SJSA1 (cell line): ENCODE results near the gene CTRL. TPM values are rescaled to one million over a fixed set of nuclear protein-coding genes. Genes with fewer than 3 reads are reported as not detected.
"Not testable (repeated sequence)": the region's sequence is repeated elsewhere in the genome, so short reads cannot be mapped to it uniquely, and the experiment has no call there.

Experiments used
- DNase-seq, 2 experiments: peaks; one replicate each; pipeline ENCODE4 v3.0.0-alpha.2; 2015 to 2020; ENCODE audit warnings: low spot score in 2 of 2, low read depth in 1 of 2
- H3K27ac ChIP-seq: fragments of 250-450 bp; sonication (Bioruptor Pico); 2 replicates; pipeline ENCODE4 v1.5.1; 2020; ENCODE audit warnings: mild to moderate bottlenecking, moderate library complexity
- H3K27me3 ChIP-seq: fragments of 250-450 bp; sonication (Bioruptor Pico); replicated peaks from 2 replicates; pipeline ENCODE4 v1.5.1; 2020; ENCODE audit warnings: mild to moderate bottlenecking, moderate library complexity
- H3K36me3 ChIP-seq: fragments of 250-450 bp; sonication (Bioruptor Pico); 2 replicates; pipeline ENCODE4 v1.5.1; 2020; ENCODE audit warnings: mild to moderate bottlenecking
- H3K4me1 ChIP-seq: fragments of 250-450 bp; sonication (Bioruptor Pico); replicated peaks from 2 replicates; pipeline ENCODE4 v1.6.1; 2021; ENCODE audit warnings: mild to moderate bottlenecking
- H3K4me3 ChIP-seq: fragments of 250-450 bp; sonication (Bioruptor Pico); 2 replicates; pipeline ENCODE4 v1.5.1; 2020; ENCODE audit warnings: mild to moderate bottlenecking
- H3K9me3 ChIP-seq: fragments of 250-450 bp; sonication (Bioruptor Pico); replicated peaks from 2 replicates; pipeline ENCODE4 v1.5.1; 2020; ENCODE audit warnings: mild to moderate bottlenecking
- total RNA-seq: library from RNA; depleted of rRNA; stranded (reverse); fragments of >200 nt; shearing (Covaris generic); gene quantifications from 2 replicates; pipeline ENCODE4 v1.2.3, GENCODE V29; 2014

The CTRL gene
- total RNA-seq, 1 experiment from 2014 or later, result 0.29 TPM

- peaks cover 8% of the 10 kb centered on the region for H3K4me1 ChIP-seq
- no peaks in the 10 kb centered on the region for H3K9me3 ChIP-seq
- DNase-seq, result no peak
- H3K27ac ChIP-seq, result no peak overlapping the region
- H3K36me3 ChIP-seq, result peaks cover 78% of the 10 kb centered on the region
- H3K4me3 ChIP-seq, result no peak overlapping the region
- no peaks in the 10 kb centered on the region for H3K27me3 ChIP-seq
Measured at GRCh38 chr16:67941469-67942199, 10.0 kb upstream of the CTRL start.

- DNase-seq, result no peak
- no peaks in the 10 kb centered on the region for H3K9me3 ChIP-seq
- peaks cover 12% of the 10 kb centered on the region for H3K4me1 ChIP-seq
- peaks cover 74% of the 10 kb centered on the region for H3K36me3 ChIP-seq
- H3K27me3 ChIP-seq, result no peaks in the 10 kb centered on the region
- H3K4me3 ChIP-seq, result no peak overlapping the region
- no peak overlapping the region for H3K27ac ChIP-seq
Measured at GRCh38 chr16:67940446-67941089, 8.9 kb upstream of the CTRL start.

- Histone ChIP-seq H3K27ac (no peak overlapping the region), H3K4me3 (no peak overlapping the region), H3K4me1 (peaks cover 17% of the 10 kb centered on the region), H3K36me3 (peaks cover 74% of the 10 kb centered on the region), H3K27me3 (no peaks in the 10 kb centered on the region), H3K9me3 (no peaks in the 10 kb centered on the region)
- no peak for DNase-seq
Measured at GRCh38 chr16:67939507-67940445, 8.1 kb upstream of the CTRL start.

GRCh38 chr16:67937713-67938112 is 6.1 kb upstream of the CTRL start:
- not testable (repeated sequence) for H3K9me3 ChIP-seq, H3K27ac ChIP-seq, H3K4me3 ChIP-seq, DNase-seq, H3K27me3 ChIP-seq
- peaks cover 64% of the 10 kb centered on the region for H3K36me3 ChIP-seq
- peaks cover 17% of the 10 kb centered on the region for H3K4me1 ChIP-seq

GRCh38 chr16:67936880-67937605 is 5.4 kb upstream of the CTRL start:
- H3K9me3 ChIP-seq, result no peaks in the 10 kb centered on the region
- H3K4me3 ChIP-seq, result peak overlapping the region; percentile 75
- peaks cover 60% of the 10 kb centered on the region for H3K36me3 ChIP-seq
- peak overlapping the region; percentile 80 for H3K27ac ChIP-seq
- H3K4me1 ChIP-seq, result peaks cover 17% of the 10 kb centered on the region
- DNase-seq, result peak in 1 of 2 experiments; percentile 81
- H3K27me3 ChIP-seq, result no peaks in the 10 kb centered on the region

- Histone ChIP-seq H3K27ac (peak within 1 kb of the TSS; percentile 80), H3K4me1 (peaks cover 17% of the 10 kb centered on the region), H3K9me3 (no peaks in the 10 kb centered on the region), H3K4me3 (peak within 1 kb of the TSS; percentile 75), H3K27me3 (no peaks in the 10 kb centered on the region), H3K36me3 (peaks cover 58% of the 10 kb centered on the region)
- DNase-seq, result peak; percentile 70 to 74
Measured at GRCh38 chr16:67936124-67936879, 4.6 kb upstream of the CTRL start, which contains the start of gene PSMB10. Gene PSMB10 (minus strand): TSS chr16:67936850. CDS start chr16:67936749, 101 bp downstream.

GRCh38 chr16:67935402-67936123 is 3.9 kb upstream of the CTRL start:
- H3K4me1 ChIP-seq, result peaks cover 17% of the 10 kb centered on the region
- no peaks in the 10 kb centered on the region for H3K9me3 ChIP-seq
- H3K27ac ChIP-seq, result peak overlapping the region; percentile 80
- H3K4me3 ChIP-seq, result peak overlapping the region; percentile 75
- DNase-seq, result peak; percentile 87 to 93
- H3K36me3 ChIP-seq, result peaks cover 51% of the 10 kb centered on the region
- no peaks in the 10 kb centered on the region for H3K27me3 ChIP-seq

GRCh38 chr16:67935101-67935401 is 3.4 kb upstream of the CTRL start:
- peaks cover 46% of the 10 kb centered on the region for H3K36me3 ChIP-seq
- H3K27ac ChIP-seq, result no peak overlapping the region
- H3K4me3 ChIP-seq, result peak overlapping the region; percentile 75
- H3K27me3 ChIP-seq, result no peaks in the 10 kb centered on the region
- H3K4me1 ChIP-seq, result peaks cover 17% of the 10 kb centered on the region
- no peaks in the 10 kb centered on the region for H3K9me3 ChIP-seq
- no peak for DNase-seq

GRCh38 chr16:67934306-67935100 is 2.8 kb upstream of the CTRL start:
- H3K36me3 ChIP-seq, result peaks cover 40% of the 10 kb centered on the region
- no peak overlapping the region for H3K27ac ChIP-seq
- H3K4me1 ChIP-seq, result peaks cover 17% of the 10 kb centered on the region
- no peaks in the 10 kb centered on the region for H3K27me3 ChIP-seq
- H3K4me3 ChIP-seq, result no peak overlapping the region
- H3K9me3 ChIP-seq, result no peaks in the 10 kb centered on the region
- no peak for DNase-seq

- Histone ChIP-seq H3K36me3 (peaks cover 38% of the 10 kb centered on the region), H3K27ac (no peak overlapping the region), H3K4me3 (no peak overlapping the region), H3K4me1 (peaks cover 17% of the 10 kb centered on the region), H3K27me3 (no peaks in the 10 kb centered on the region), H3K9me3 (no peaks in the 10 kb centered on the region)
- no peak for DNase-seq
Measured at GRCh38 chr16:67933805-67934204, 2.1 kb upstream of the CTRL start.

GRCh38 chr16:67932462-67932840 is 789 bp upstream of the CTRL start:
- Histone ChIP-seq H3K27ac (no peak overlapping the region), H3K27me3 (no peaks in the 10 kb centered on the region), H3K9me3 (no peaks in the 10 kb centered on the region), H3K4me1 (peaks cover 16% of the 10 kb centered on the region), H3K36me3 (peaks cover 50% of the 10 kb centered on the region), H3K4me3 (no peak overlapping the region)
- DNase-seq, result no peak
